GM23338 (cell line): ENCODE measurements around the gene RAB11FIP4. TPM values are rescaled to one million over a fixed set of nuclear protein-coding genes. Genes with fewer than 3 reads are reported as not detected.

Source experiments
- ATAC-seq: fragments of 200-7000 bp; cut with Tn5 transposase; 3 replicates; pipeline ENCODE4 v1.9.1; 2020
- DNase-seq: peaks from one replicate; pipeline ENCODE4 v3.0.0-alpha.2; 2015; ENCODE audit warnings: low spot score
- H2AFZ ChIP-seq: fragments of 200-600 bp; sonication (generic); 2 replicates; pipeline ENCODE4 v1.8.0; 2016; ENCODE audit warnings: antibody characterized with exemption, mild to moderate bottlenecking, moderate library complexity
- H3F3A ChIP-seq: fragments of 200-600 bp; sonication (generic); replicated peaks from 2 replicates; pipeline ENCODE4 v1.8.0; 2017; ENCODE audit warnings: antibody characterized with exemption, mixed run types, low read depth
- H3K27ac ChIP-seq: fragments of 200-600 bp; sonication (generic); 2 replicates; pipeline ENCODE4 v1.6.1; 2016; ENCODE audit warnings: low read depth
- H3K27me3 ChIP-seq: fragments of 200-600 bp; sonication (generic); 2 replicates; pipeline ENCODE4 v1.8.0; 2016; ENCODE audit warnings: mild to moderate bottlenecking, mixed run types, moderate library complexity; ENCODE audit not compliant: insufficient read depth
- H3K36me3 ChIP-seq: fragments of 200-600 bp; sonication (generic); 2 replicates; pipeline ENCODE4 v1.8.0; 2016; ENCODE audit warnings: mild to moderate bottlenecking; ENCODE audit not compliant: insufficient read depth
- H3K4me1 ChIP-seq: fragments of 200-600 bp; sonication (generic); 2 replicates; pipeline ENCODE4 v1.8.0; 2016; ENCODE audit warnings: mild to moderate bottlenecking, moderate library complexity; ENCODE audit not compliant: insufficient read depth
- H3K4me2 ChIP-seq: fragments of 200-600 bp; sonication (generic); 2 replicates; pipeline ENCODE4 v1.7.1; 2017; ENCODE audit warnings: mixed run types
- H3K4me3 ChIP-seq: fragments of 200-600 bp; sonication (generic); 2 replicates; pipeline ENCODE4 v1.6.1; 2016; ENCODE audit warnings: mixed run types
- H3K79me2 ChIP-seq: fragments of 200-600 bp; sonication (generic); replicated peaks from 2 replicates; pipeline ENCODE4 v1.8.0; 2017; ENCODE audit warnings: mild to moderate bottlenecking; ENCODE audit not compliant: insufficient read depth
- H3K9me2 ChIP-seq: fragments of 200-600 bp; sonication (generic); 2 replicates; pipeline ENCODE4 v1.8.0; 2017; ENCODE audit not compliant: insufficient read depth
- H4K20me1 ChIP-seq: fragments of 200-600 bp; sonication (generic); replicated peaks from 2 replicates; pipeline ENCODE4 v1.8.0; 2017; ENCODE audit warnings: mild to moderate bottlenecking; ENCODE audit not compliant: insufficient read depth
- H3K27ac Mint-ChIP-seq: 2 replicates; pipeline ENCODE4 v1.8.0; 2020; ENCODE audit warnings: inconsistent platforms, mild to moderate bottlenecking, moderate library complexity, mixed read lengths
- H3K27me3 Mint-ChIP-seq: 3 replicates; pipeline ENCODE4 v1.8.0; 2022; ENCODE audit warnings: low read depth, mild to moderate bottlenecking, moderate library complexity, mixed read lengths, inconsistent platforms; ENCODE audit not compliant: insufficient read depth, poor library complexity
- H3K36me3 Mint-ChIP-seq: 3 replicates; pipeline ENCODE4 v1.8.0; 2021; ENCODE audit warnings: low read depth, mild to moderate bottlenecking, inconsistent platforms, moderate library complexity, mixed read lengths
- H3K4me1 Mint-ChIP-seq: 3 replicates; pipeline ENCODE4 v1.8.0; 2020; ENCODE audit warnings: mild to moderate bottlenecking, inconsistent platforms, mixed read lengths
- H3K4me3 Mint-ChIP-seq: 3 replicates; pipeline ENCODE4 v1.8.0; 2021; ENCODE audit warnings: moderate library complexity, mild to moderate bottlenecking, inconsistent platforms, mixed read lengths
- H3K9me3 Mint-ChIP-seq: 3 replicates; pipeline ENCODE4 v1.8.0; 2020; ENCODE audit warnings: moderate library complexity, mild to moderate bottlenecking, inconsistent platforms, mixed read lengths
- EZH2 ChIP-seq: fragments of 200-600 bp; sonication (generic); IDR thresholded peaks from one replicate; pipeline ENCODE4 v1.8.0; 2017; ENCODE audit warnings: antibody characterized with exemption, mild to moderate bottlenecking, low read depth; ENCODE audit not compliant: unreplicated experiment
- EZH2phosphoT487 ChIP-seq: fragments of 200-600 bp; sonication (generic); IDR thresholded peaks from one replicate; pipeline ENCODE4 v1.8.1; 2018; ENCODE audit warnings: antibody characterized with exemption; ENCODE audit not compliant: unreplicated experiment
- JUNB ChIP-seq: IDR thresholded peaks from one replicate; pipeline ENCODE4 v1.6.1; 2016; ENCODE audit warnings: antibody characterized with exemption; ENCODE audit not compliant: unreplicated experiment
- POLR2AphosphoS5 ChIP-seq: IDR thresholded peaks from 2 replicates; pipeline ENCODE4 v1.6.1; 2016; ENCODE audit warnings: antibody characterized with exemption, low read depth
- STAT1 ChIP-seq: IDR thresholded peaks from one replicate; pipeline ENCODE4 v1.6.1; 2016; ENCODE audit warnings: antibody characterized with exemption; ENCODE audit not compliant: unreplicated experiment
- ZNF114 ChIP-seq: fragments of 250-450 bp; sonication (Bioruptor Pico); IDR thresholded peaks from 2 replicates; pipeline ENCODE4 v1.5.0; 2020; ENCODE audit warnings: mild to moderate bottlenecking, moderate library complexity
- ZNF331 ChIP-seq: fragments of 250-450 bp; sonication (Bioruptor Pico); IDR thresholded peaks from 2 replicates; pipeline ENCODE4 v1.5.0; 2020; ENCODE audit warnings: low read depth, mild to moderate bottlenecking, moderate library complexity
- polyA plus RNA-seq: library from polyadenylated mRNA; unstranded; fragments of >200 nt; fragmentation: Nextera tagmentation; extraction: Ambion mirVana; gene quantifications from 2 replicates; pipeline ENCODE4 v1.2.1, GENCODE V29; 2016
- total RNA-seq: library from RNA; depleted of rRNA; stranded (reverse); fragments of >200 nt; shearing (Covaris generic); gene quantifications from 2 replicates; pipeline ENCODE4 v1.2.3, GENCODE V29; 2014
- TF ChIP-seq, protein P1 (sequence below): fragments of 250-450 bp; sonication (Bioruptor Pico); IDR thresholded peaks from 2 replicates; pipeline ENCODE4 v1.5.0; 2020; ENCODE audit warnings: mild to moderate bottlenecking, moderate library complexity
- TF ChIP-seq, protein P2 (sequence below), 2 experiments: fragments of 200-600 bp in 1 of 2; sonication (generic) in 1 of 2; conservative IDR thresholded peaks; 2 replicates each; pipeline versions ENCODE4 v1.5.1 to v1.6.1; 2016 to 2017; ENCODE audit warnings: antibody characterized with exemption in 2 of 2, low read depth in 2 of 2, mild to moderate bottlenecking in 2 of 2, moderate library complexity in 1 of 2
- TF ChIP-seq, protein P3 (sequence below): IDR thresholded peaks from 2 replicates; pipeline ENCODE4 v1.6.1; 2016; ENCODE audit warnings: antibody characterized with exemption

The RAB11FIP4 gene
- total and polyA plus RNA-seq, 2 experiments from 2014 or later, result 26.0 to 65.6 TPM

- Histone ChIP-seq H3K4me2 (peak overlapping the region; percentile 53), H3K36me3 (no peaks in the 10 kb centered on the region), H3K9me2 (no peaks in the 10 kb centered on the region), H2AFZ (no peak overlapping the region), H3K27ac (peak overlapping the region; percentile 56; the same call in 1 of the 2 replicates), H3K27me3 (no peaks in the 10 kb centered on the region), H4K20me1 (no peaks in the 10 kb centered on the region), H3K79me2 (no peaks in the 10 kb centered on the region), H3K4me1 (peaks cover 25% of the 10 kb centered on the region), H3F3A (no peaks in the 10 kb centered on the region; the same call in 1 of the 2 replicates), H3K4me3 (0 out of 2 replicates have a peak overlapping the region, but pooled peaks have one; percentile 21)
- no peaks in the 10 kb centered on the region; the same call in 2 of the 3 replicates for H3K9me3 Mint-ChIP-seq
- peak overlapping the region; percentile 79 for H3K27ac Mint-ChIP-seq
- H3K4me1 Mint-ChIP-seq, result peaks cover 37% of the 10 kb centered on the region
- H3K36me3 Mint-ChIP-seq, result no peaks in the 10 kb centered on the region; the same call in 2 of the 3 replicates
- H3K27me3 Mint-ChIP-seq, result peaks cover 9% of the 10 kb centered on the region
- DNase-seq, result peak; percentile 59
- peak; percentile 62 for ATAC-seq
- no peak for TF ChIP-seq EZH2phosphoT487
- TF ChIP-seq, protein P1, sequence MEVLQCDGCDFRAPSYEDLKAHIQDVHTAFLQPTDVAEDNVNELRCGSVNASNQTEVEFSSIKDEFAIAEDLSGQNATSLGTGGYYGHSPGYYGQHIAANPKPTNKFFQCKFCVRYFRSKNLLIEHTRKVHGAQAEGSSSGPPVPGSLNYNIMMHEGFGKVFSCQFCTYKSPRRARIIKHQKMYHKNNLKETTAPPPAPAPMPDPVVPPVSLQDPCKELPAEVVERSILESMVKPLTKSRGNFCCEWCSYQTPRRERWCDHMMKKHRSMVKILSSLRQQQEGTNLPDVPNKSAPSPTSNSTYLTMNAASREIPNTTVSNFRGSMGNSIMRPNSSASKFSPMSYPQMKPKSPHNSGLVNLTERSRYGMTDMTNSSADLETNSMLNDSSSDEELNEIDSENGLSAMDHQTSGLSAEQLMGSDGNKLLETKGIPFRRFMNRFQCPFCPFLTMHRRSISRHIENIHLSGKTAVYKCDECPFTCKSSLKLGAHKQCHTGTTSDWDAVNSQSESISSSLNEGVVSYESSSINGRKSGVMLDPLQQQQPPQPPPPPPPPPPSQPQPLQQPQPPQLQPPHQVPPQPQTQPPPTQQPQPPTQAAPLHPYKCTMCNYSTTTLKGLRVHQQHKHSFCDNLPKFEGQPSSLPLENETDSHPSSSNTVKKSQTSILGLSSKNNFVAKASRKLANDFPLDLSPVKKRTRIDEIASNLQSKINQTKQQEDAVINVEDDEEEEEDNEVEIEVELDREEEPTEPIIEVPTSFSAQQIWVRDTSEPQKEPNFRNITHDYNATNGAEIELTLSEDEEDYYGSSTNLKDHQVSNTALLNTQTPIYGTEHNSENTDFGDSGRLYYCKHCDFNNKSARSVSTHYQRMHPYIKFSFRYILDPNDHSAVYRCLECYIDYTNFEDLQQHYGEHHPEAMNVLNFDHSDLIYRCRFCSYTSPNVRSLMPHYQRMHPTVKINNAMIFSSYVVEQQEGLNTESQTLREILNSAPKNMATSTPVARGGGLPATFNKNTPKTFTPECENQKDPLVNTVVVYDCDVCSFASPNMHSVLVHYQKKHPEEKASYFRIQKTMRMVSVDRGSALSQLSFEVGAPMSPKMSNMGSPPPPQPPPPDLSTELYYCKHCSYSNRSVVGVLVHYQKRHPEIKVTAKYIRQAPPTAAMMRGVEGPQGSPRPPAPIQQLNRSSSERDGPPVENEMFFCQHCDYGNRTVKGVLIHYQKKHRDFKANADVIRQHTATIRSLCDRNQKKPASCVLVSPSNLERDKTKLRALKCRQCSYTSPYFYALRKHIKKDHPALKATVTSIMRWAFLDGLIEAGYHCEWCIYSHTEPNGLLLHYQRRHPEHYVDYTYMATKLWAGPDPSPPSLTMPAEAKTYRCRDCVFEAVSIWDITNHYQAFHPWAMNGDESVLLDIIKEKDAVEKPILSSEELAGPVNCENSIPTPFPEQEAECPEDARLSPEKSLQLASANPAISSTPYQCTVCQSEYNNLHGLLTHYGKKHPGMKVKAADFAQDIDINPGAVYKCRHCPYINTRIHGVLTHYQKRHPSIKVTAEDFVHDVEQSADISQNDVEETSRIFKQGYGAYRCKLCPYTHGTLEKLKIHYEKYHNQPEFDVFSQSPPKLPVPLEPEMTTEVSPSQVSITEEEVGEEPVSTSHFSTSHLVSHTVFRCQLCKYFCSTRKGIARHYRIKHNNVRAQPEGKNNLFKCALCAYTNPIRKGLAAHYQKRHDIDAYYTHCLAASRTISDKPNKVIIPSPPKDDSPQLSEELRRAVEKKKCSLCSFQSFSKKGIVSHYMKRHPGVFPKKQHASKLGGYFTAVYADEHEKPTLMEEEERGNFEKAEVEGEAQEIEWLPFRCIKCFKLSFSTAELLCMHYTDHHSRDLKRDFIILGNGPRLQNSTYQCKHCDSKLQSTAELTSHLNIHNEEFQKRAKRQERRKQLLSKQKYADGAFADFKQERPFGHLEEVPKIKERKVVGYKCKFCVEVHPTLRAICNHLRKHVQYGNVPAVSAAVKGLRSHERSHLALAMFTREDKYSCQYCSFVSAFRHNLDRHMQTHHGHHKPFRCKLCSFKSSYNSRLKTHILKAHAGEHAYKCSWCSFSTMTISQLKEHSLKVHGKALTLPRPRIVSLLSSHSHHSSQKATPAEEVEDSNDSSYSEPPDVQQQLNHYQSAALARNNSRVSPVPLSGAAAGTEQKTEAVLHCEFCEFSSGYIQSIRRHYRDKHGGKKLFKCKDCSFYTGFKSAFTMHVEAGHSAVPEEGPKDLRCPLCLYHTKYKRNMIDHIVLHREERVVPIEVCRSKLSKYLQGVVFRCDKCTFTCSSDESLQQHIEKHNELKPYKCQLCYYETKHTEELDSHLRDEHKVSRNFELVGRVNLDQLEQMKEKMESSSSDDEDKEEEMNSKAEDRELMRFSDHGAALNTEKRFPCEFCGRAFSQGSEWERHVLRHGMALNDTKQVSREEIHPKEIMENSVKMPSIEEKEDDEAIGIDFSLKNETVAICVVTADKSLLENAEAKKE (CRISPR knock-in tag), result 0 out of 2 replicates have a peak, but pooled peaks have one; percentile 53
- no peak overlapping the region for H3K4me3 Mint-ChIP-seq
These were observed 78.5 kb downstream of the RAB11FIP4 start for GRCh38 chr17:31469959-31470358.

DNA sequence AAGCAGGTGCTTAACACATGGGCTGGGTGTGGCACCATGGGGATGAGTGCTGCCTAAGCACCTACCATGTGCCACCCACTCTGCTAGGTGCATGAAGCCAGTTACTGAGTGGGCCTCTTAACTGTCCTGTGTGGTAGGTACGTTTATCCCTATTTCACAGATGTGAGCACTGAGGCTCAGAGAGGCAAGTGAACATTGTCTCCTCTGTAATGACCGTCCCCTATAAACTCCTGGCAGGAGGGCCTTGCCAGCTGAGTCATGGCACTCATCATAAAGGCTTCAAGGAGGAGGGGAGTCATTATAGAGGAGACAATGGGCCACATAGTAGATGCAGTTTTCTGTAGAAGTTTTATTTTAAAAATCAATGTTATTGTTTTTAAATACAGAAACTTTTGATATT lies 79.1 kb downstream of the RAB11FIP4 start:
- ATAC-seq (no peak), DNase-seq (no peak)
- Histone ChIP-seq H3K4me3 (no peak overlapping the region), H2AFZ (no peak overlapping the region), H3K79me2 (no peaks in the 10 kb centered on the region), H3K4me1 (peaks cover 25% of the 10 kb centered on the region), H3K36me3 (no peaks in the 10 kb centered on the region), H4K20me1 (no peaks in the 10 kb centered on the region), H3K27me3 (no peaks in the 10 kb centered on the region), H3F3A (no peaks in the 10 kb centered on the region; the same call in 1 of the 2 replicates), H3K9me2 (no peaks in the 10 kb centered on the region), H3K4me2 (peak overlapping the region; percentile 53), H3K27ac (no peak overlapping the region)
- Mint-ChIP-seq H3K27ac (no peak overlapping the region; the same call in 1 of the 2 replicates), H3K36me3 (no peaks in the 10 kb centered on the region; the same call in 2 of the 3 replicates), H3K27me3 (peaks cover 9% of the 10 kb centered on the region), H3K4me3 (no peak overlapping the region), H3K4me1 (peaks cover 37% of the 10 kb centered on the region), H3K9me3 (no peaks in the 10 kb centered on the region; the same call in 2 of the 3 replicates)
- TF ChIP-seq ZNF331 (CRISPR knock-in tag) (no peak), STAT1 (no peak), EZH2phosphoT487 (no peak), JUNB (no peak), ZNF114 (CRISPR knock-in tag) (no peak), POLR2AphosphoS5 (no peak), EZH2 (no peak)
- TF ChIP-seq, protein P2, sequence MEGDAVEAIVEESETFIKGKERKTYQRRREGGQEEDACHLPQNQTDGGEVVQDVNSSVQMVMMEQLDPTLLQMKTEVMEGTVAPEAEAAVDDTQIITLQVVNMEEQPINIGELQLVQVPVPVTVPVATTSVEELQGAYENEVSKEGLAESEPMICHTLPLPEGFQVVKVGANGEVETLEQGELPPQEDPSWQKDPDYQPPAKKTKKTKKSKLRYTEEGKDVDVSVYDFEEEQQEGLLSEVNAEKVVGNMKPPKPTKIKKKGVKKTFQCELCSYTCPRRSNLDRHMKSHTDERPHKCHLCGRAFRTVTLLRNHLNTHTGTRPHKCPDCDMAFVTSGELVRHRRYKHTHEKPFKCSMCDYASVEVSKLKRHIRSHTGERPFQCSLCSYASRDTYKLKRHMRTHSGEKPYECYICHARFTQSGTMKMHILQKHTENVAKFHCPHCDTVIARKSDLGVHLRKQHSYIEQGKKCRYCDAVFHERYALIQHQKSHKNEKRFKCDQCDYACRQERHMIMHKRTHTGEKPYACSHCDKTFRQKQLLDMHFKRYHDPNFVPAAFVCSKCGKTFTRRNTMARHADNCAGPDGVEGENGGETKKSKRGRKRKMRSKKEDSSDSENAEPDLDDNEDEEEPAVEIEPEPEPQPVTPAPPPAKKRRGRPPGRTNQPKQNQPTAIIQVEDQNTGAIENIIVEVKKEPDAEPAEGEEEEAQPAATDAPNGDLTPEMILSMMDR (conservative IDR thresholded peaks at IDR 0.05; ENCODE audit: low read depth in 2 of 2), result no peak
- TF ChIP-seq, protein P3, sequence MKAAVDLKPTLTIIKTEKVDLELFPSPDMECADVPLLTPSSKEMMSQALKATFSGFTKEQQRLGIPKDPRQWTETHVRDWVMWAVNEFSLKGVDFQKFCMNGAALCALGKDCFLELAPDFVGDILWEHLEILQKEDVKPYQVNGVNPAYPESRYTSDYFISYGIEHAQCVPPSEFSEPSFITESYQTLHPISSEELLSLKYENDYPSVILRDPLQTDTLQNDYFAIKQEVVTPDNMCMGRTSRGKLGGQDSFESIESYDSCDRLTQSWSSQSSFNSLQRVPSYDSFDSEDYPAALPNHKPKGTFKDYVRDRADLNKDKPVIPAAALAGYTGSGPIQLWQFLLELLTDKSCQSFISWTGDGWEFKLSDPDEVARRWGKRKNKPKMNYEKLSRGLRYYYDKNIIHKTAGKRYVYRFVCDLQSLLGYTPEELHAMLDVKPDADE, result no peak
